OCI-LY1 (cell line): Measurements from ENCODE around the gene PGS1.

Source experiments
- H2AFZ ChIP-seq: fragments of 200-600 bp; sonication (generic), shearing (Covaris generic); 2 replicates; pipeline ENCODE4 v1.6.0; 2014; ENCODE audit warnings: antibody characterized with exemption, mild to moderate bottlenecking, low read length
- H3F3A ChIP-seq: fragments of 200-600 bp; sonication (generic), shearing (Covaris generic); 2 replicates; pipeline ENCODE4 v1.6.0; 2014; ENCODE audit warnings: mild to moderate bottlenecking, antibody characterized with exemption, low read length, moderate library complexity; ENCODE audit not compliant: insufficient read depth
- H3K27ac ChIP-seq: fragments of 200-600 bp; sonication (generic); 2 replicates; pipeline ENCODE4 v1.5.1; 2014; ENCODE audit warnings: low read length, mixed run types, mild to moderate bottlenecking, low read depth; ENCODE audit not compliant: poor library complexity, severe bottlenecking
- H3K27me3 ChIP-seq: fragments of 200-600 bp; sonication (generic); 2 replicates; pipeline ENCODE4 v1.6.0; 2014; ENCODE audit warnings: antibody characterized with exemption, mild to moderate bottlenecking, low read length, moderate library complexity; ENCODE audit not compliant: insufficient read depth
- H3K36me3 ChIP-seq: fragments of 200-600 bp; sonication (generic); 2 replicates; pipeline ENCODE4 v1.6.1; 2014; ENCODE audit warnings: mild to moderate bottlenecking, antibody characterized with exemption, low read length, moderate library complexity, mixed read lengths; ENCODE audit not compliant: insufficient read depth
- H3K4me1 ChIP-seq: fragments of 200-600 bp; sonication (generic); 2 replicates; pipeline ENCODE4 v1.5.1; 2014; ENCODE audit warnings: mild to moderate bottlenecking, low read length, moderate library complexity; ENCODE audit not compliant: insufficient read depth, severe bottlenecking
- H3K4me2 ChIP-seq: fragments of 200-600 bp; sonication (generic), shearing (Covaris generic); 2 replicates; pipeline ENCODE4 v1.6.1; 2014; ENCODE audit warnings: low read length
- H3K4me3 ChIP-seq: fragments of 200-600 bp; sonication (generic); 2 replicates; pipeline ENCODE4 v1.5.1; 2014; ENCODE audit warnings: low read length, low read depth, mild to moderate bottlenecking, mixed read lengths; ENCODE audit not compliant: poor library complexity, severe bottlenecking
- H3K79me2 ChIP-seq: fragments of 200-600 bp; shearing (Covaris generic); 2 replicates; pipeline ENCODE4 v1.6.1; 2016; ENCODE audit warnings: mixed run types, low read length, mixed read lengths; ENCODE audit not compliant: insufficient read depth
- H3K9ac ChIP-seq: fragments of 200-600 bp; sonication (generic), shearing (Covaris generic); 2 replicates; pipeline ENCODE4 v1.6.1; 2014; ENCODE audit warnings: mild to moderate bottlenecking, low read length, mixed read lengths
- H3K9me2 ChIP-seq: fragments of 200-600 bp; sonication (generic), shearing (Covaris generic); 2 replicates; pipeline ENCODE4 v1.6.1; 2014; ENCODE audit warnings: low read depth, mild to moderate bottlenecking, low read length, mixed read lengths
- H3K9me3 ChIP-seq: fragments of 200-600 bp; shearing (Covaris generic); 2 replicates; pipeline ENCODE4 v1.6.1; 2014; ENCODE audit warnings: low read length, mixed read lengths
- H4K20me1 ChIP-seq: fragments of 200-600 bp; sonication (generic), shearing (Covaris generic); 2 replicates; pipeline ENCODE4 v1.6.0; 2016; ENCODE audit warnings: mild to moderate bottlenecking, low read length; ENCODE audit not compliant: insufficient read depth
- EZH2 ChIP-seq: fragments of 200-600 bp; sonication (generic), shearing (Covaris generic); IDR thresholded peaks from 2 replicates; pipeline ENCODE4 v1.8.0; 2017; ENCODE audit warnings: borderline replicate concordance, mixed run types, mild to moderate bottlenecking, antibody characterized with exemption, low read length, moderate library complexity, mixed read lengths
- TF ChIP-seq, protein P1 (sequence below): fragments of 200-600 bp; sonication (generic), shearing (Covaris generic); IDR thresholded peaks from 2 replicates; pipeline ENCODE4 v1.5.1; 2017; ENCODE audit warnings: mild to moderate bottlenecking, antibody characterized with exemption, low read length, moderate library complexity, mixed read lengths

Gene PGS1

DNA sequence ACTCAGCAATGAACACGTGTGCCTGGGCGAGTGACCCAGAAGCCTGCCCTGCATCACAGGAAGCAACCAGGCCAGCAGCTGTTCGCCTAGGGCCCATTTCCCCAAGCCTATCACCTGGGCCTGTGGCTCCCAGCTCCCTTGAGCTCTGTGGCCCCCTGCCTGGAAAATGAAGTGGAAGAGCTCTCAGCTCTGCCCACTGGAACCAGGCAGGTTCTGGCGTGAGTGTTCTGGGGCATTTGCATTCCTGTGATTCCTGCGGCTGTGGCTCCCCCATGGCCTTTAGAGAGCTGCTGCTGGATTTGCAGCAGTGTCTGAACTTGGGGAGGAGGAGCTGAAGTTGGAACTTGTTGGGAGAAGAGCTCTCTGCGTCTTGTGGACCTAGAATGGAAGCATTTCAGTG is 22.8 kb downstream of the PGS1 start:
- no peaks in the 10 kb centered on the region for H3K9me2 ChIP-seq
- no peaks in the 10 kb centered on the region for H4K20me1 ChIP-seq
- no peak overlapping the region for H2AFZ ChIP-seq
- H3K27ac ChIP-seq = no peak overlapping the region
- H3K9ac ChIP-seq = no peak overlapping the region
- H3K9me3 ChIP-seq = no peaks in the 10 kb centered on the region
- H3K4me1 ChIP-seq = no peaks in the 10 kb centered on the region
- no peaks in the 10 kb centered on the region for H3K79me2 ChIP-seq
- H3F3A ChIP-seq = no peaks in the 10 kb centered on the region
- TF ChIP-seq EZH2 = no peak
- TF ChIP-seq, protein P1, sequence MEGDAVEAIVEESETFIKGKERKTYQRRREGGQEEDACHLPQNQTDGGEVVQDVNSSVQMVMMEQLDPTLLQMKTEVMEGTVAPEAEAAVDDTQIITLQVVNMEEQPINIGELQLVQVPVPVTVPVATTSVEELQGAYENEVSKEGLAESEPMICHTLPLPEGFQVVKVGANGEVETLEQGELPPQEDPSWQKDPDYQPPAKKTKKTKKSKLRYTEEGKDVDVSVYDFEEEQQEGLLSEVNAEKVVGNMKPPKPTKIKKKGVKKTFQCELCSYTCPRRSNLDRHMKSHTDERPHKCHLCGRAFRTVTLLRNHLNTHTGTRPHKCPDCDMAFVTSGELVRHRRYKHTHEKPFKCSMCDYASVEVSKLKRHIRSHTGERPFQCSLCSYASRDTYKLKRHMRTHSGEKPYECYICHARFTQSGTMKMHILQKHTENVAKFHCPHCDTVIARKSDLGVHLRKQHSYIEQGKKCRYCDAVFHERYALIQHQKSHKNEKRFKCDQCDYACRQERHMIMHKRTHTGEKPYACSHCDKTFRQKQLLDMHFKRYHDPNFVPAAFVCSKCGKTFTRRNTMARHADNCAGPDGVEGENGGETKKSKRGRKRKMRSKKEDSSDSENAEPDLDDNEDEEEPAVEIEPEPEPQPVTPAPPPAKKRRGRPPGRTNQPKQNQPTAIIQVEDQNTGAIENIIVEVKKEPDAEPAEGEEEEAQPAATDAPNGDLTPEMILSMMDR = no peak
- peaks cover 85% of the 10 kb centered on the region for H3K36me3 ChIP-seq
- H3K4me3 ChIP-seq = no peak overlapping the region
- H3K27me3 ChIP-seq = no peaks in the 10 kb centered on the region
- H3K4me2 ChIP-seq = no peak overlapping the region

DNA sequence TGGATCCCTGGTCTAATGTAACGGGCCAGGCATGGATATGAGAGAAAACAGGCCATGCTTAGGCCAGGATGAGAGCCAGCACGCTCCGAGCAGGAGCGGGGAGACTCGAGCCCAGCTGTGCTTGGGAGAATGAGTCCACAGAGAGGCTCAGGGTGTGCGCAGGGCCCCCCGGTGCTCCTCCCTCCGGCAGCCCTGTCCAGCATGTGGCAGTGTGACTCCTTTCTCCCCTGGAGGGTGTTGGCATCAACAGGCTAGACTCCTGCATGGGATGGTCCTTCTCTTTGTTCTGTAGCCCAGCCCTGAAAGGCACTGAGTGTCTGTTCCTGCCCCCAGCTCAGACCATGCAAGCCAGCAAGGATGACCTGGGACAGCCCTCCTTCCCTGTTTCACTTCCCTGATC is 23.4 kb downstream of the PGS1 start:
- Histone ChIP-seq H3K4me2 (no peak overlapping the region), H3K79me2 (no peaks in the 10 kb centered on the region), H4K20me1 (no peaks in the 10 kb centered on the region), H3K9ac (no peak overlapping the region), H3K36me3 (peaks cover 78% of the 10 kb centered on the region), H3K27me3 (no peaks in the 10 kb centered on the region), H3K27ac (no peak overlapping the region), H3F3A (no peaks in the 10 kb centered on the region), H3K4me3 (no peak overlapping the region), H3K9me2 (no peaks in the 10 kb centered on the region), H3K9me3 (no peaks in the 10 kb centered on the region), H2AFZ (no peak overlapping the region), H3K4me1 (no peaks in the 10 kb centered on the region)
- no peak for TF ChIP-seq EZH2
- TF ChIP-seq, protein P1 = no peak

DNA sequence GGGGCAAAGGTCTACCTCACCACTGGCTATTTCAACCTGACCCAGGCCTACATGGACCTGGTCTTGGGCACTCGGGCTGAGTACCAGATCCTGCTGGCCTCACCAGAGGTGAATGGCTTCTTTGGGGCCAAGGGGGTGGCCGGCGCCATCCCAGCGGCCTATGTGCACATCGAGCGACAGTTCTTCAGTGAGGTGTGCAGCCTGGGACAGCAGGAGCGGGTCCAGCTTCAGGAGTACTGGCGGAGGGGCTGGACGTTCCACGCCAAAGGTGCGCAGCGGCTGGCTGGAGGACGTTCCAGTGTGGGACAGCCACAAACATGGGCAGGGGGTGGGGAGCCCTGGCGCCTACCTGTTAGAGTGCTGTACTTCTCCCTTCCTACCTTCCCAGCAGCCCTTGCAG is 25.4 kb downstream of the PGS1 start:
- Histone ChIP-seq H3K27ac (no peak overlapping the region), H3K9me3 (no peaks in the 10 kb centered on the region), H3F3A (no peaks in the 10 kb centered on the region), H3K27me3 (no peaks in the 10 kb centered on the region), H3K36me3 (peaks cover 64% of the 10 kb centered on the region), H2AFZ (no peak overlapping the region), H3K4me2 (no peak overlapping the region), H3K9me2 (no peaks in the 10 kb centered on the region), H3K79me2 (no peaks in the 10 kb centered on the region), H3K4me1 (no peaks in the 10 kb centered on the region), H3K4me3 (no peak overlapping the region), H4K20me1 (no peaks in the 10 kb centered on the region), H3K9ac (no peak overlapping the region)
- TF ChIP-seq EZH2 = no peak
- TF ChIP-seq, protein P1 = no peak
